H1 (cell line): ENCODE results near the gene PEX3. TPM values are rescaled to one million over a fixed set of nuclear protein-coding genes. Genes with fewer than 3 reads are reported as not detected.

Source experiments
- CTCF ChIA-PET: fragments of 300-600 bp; sonication (Branson Sonifier 250); formaldehyde crosslinking; loops from one replicate; lab custom pipeline; 2021; ENCODE audit not compliant: partially characterized antibody; lab: Charles Lee
- POLR2A ChIA-PET: fragments of 300-600 bp; sonication (Branson Sonifier 250); formaldehyde crosslinking; loops from one replicate; lab custom pipeline; 2021; ENCODE audit warnings: inconsistent platforms; ENCODE audit not compliant: partially characterized antibody; lab: Charles Lee
- DNase-seq, 2 experiments: peaks; one replicate each; pipeline versions ENCODE4 v3.0.0 to v3.0.0-alpha.2; 2010 to 2022; ENCODE audit warnings: low spot score in 2 of 2, low read depth in 1 of 2, mixed read lengths in 1 of 2
- FAIRE-seq: peaks from 2 replicates; lab custom pipeline; 2011; peaks lifted over from hg19 to GRCh38; lab: Jason Lieb, UNC
- H2AFZ ChIP-seq: 2 replicates; pipeline ENCODE4 v1.8.1; 2012; ENCODE audit warnings: low read length, inconsistent platforms
- H2AK5ac ChIP-seq: 2 replicates; pipeline ENCODE4 v1.6.1; 2013; ENCODE audit warnings: low read depth, low read length
- H2BK120ac ChIP-seq: replicated peaks from 2 replicates; pipeline ENCODE3; 2013; ENCODE audit warnings: low read depth, low read length, inconsistent platforms
- H2BK12ac ChIP-seq: 2 replicates; pipeline ENCODE4 v1.6.1; 2013; ENCODE audit warnings: low read depth, low read length
- H2BK15ac ChIP-seq: 2 replicates; pipeline ENCODE4 v1.6.1; 2013; ENCODE audit warnings: low read length
- H2BK20ac ChIP-seq: 2 replicates; pipeline ENCODE4 v1.6.1; 2013; ENCODE audit warnings: low read length
- H2BK5ac ChIP-seq: 2 replicates; pipeline ENCODE4 v1.6.1; 2013; ENCODE audit warnings: low read depth, low read length
- H3K14ac ChIP-seq: 2 replicates; pipeline ENCODE4 v1.6.1; 2013; ENCODE audit warnings: inconsistent platforms; ENCODE audit not compliant: insufficient read length
- H3K18ac ChIP-seq: 2 replicates; pipeline ENCODE4 v1.6.1; 2013; ENCODE audit warnings: low read length; ENCODE audit errors: extremely low read depth
- H3K23ac ChIP-seq: 2 replicates; pipeline ENCODE4 v1.6.1; 2013; ENCODE audit warnings: inconsistent platforms; ENCODE audit not compliant: insufficient read length
- H3K23me2 ChIP-seq: 2 replicates; pipeline ENCODE4 v1.6.1; 2013; ENCODE audit warnings: low read depth, low read length
- H3K27ac ChIP-seq: 2 replicates; pipeline ENCODE4 v1.6.1; 2011; ENCODE audit warnings: low read depth, low read length, inconsistent platforms
- H3K27me3 ChIP-seq, 4 experiments: replicated peaks in 1 of 4; 1 replicate in 1 of 4; 2 replicates in 3 of 4; pipeline versions ENCODE4 v1.6.1 to v1.8.1; 2011 to 2013; ENCODE audit warnings: low read length in 3 of 4, mild to moderate bottlenecking in 3 of 4, inconsistent platforms in 2 of 4, mixed read lengths in 2 of 4, moderate library complexity in 1 of 4; ENCODE audit not compliant: control insufficient read depth in 3 of 4, insufficient read depth in 3 of 4; ENCODE audit errors: extremely low read depth in 1 of 4
- H3K36me3 ChIP-seq, 4 experiments: 2 replicates each; pipeline versions ENCODE4 v1.6.1 to v1.8.1; 2011 to 2013; ENCODE audit warnings: mild to moderate bottlenecking in 4 of 4, low read length in 3 of 4, moderate library complexity in 2 of 4, control low read depth in 1 of 4, inconsistent platforms in 1 of 4; ENCODE audit not compliant: insufficient read depth in 4 of 4, control insufficient read depth in 2 of 4
- H3K4ac ChIP-seq: replicated peaks from 2 replicates; pipeline ENCODE3; 2013; ENCODE audit warnings: low read length, low read depth, mixed read lengths, inconsistent platforms; ENCODE audit not compliant: insufficient read length
- H3K4me1 ChIP-seq, 4 experiments: replicated peaks in 1 of 4; 1 replicate in 1 of 4; 2 replicates in 3 of 4; pipeline versions ENCODE4 v1.6.1 to v1.8.1; 2011 to 2013; ENCODE audit warnings: low read length in 3 of 4, inconsistent platforms in 2 of 4, mixed read lengths in 1 of 4; ENCODE audit not compliant: insufficient read depth in 4 of 4, control insufficient read depth in 3 of 4
- H3K4me2 ChIP-seq, 2 experiments: 2 replicates each; pipeline versions ENCODE4 v1.6.1 to v1.8.1; 2011 to 2013; ENCODE audit warnings: low read depth in 2 of 2, low read length in 2 of 2, control low read depth in 1 of 2, inconsistent platforms in 1 of 2, mild to moderate bottlenecking in 1 of 2; ENCODE audit not compliant: insufficient read depth in 1 of 2
- H3K4me3 ChIP-seq, 4 experiments: fragments of 200-600, 300-600 bp in 1 of 4; sonication (generic), shearing (Covaris generic), sonication (Bioruptor Twin) in 1 of 4; 2 replicates each; pipeline versions ENCODE4 v1.5.1 to v1.8.1; 2011 to 2016; ENCODE audit warnings: low read length in 4 of 4, low read depth in 3 of 4, control low read depth in 2 of 4, inconsistent platforms in 2 of 4, mild to moderate bottlenecking in 2 of 4, mixed read lengths in 1 of 4, moderate library complexity in 1 of 4; ENCODE audit not compliant: insufficient read depth in 2 of 4; ENCODE audit errors: extremely low read depth in 1 of 4
- H3K56ac ChIP-seq: replicated peaks from 2 replicates; pipeline ENCODE3; 2013; ENCODE audit warnings: low read depth, mild to moderate bottlenecking, mixed read lengths, low read length, inconsistent platforms; ENCODE audit not compliant: insufficient read length
- H3K79me1 ChIP-seq: 2 replicates; pipeline ENCODE4 v1.6.1; 2013; ENCODE audit warnings: low read depth, low read length, control low read depth
- H3K79me2 ChIP-seq, 2 experiments: 2 replicates each; pipeline versions ENCODE4 v1.6.1 to v1.8.1; 2012 to 2013; ENCODE audit warnings: low read length in 2 of 2, mild to moderate bottlenecking in 2 of 2, inconsistent platforms in 1 of 2; ENCODE audit not compliant: insufficient read depth in 2 of 2, control insufficient read depth in 1 of 2
- H3K9ac ChIP-seq, 4 experiments: replicated peaks in 1 of 4; 1 replicate in 1 of 4; 2 replicates in 3 of 4; pipeline versions ENCODE4 v1.6.1 to v1.8.1; 2011 to 2013; ENCODE audit warnings: low read depth in 3 of 4, low read length in 3 of 4, control low read depth in 2 of 4, mild to moderate bottlenecking in 2 of 4, moderate library complexity in 2 of 4, inconsistent platforms in 1 of 4; ENCODE audit errors: extremely low read depth in 1 of 4
- H3K9me3 ChIP-seq, 2 experiments: 2 replicates each; pipeline versions ENCODE4 v1.6.1 to v1.8.1; 2012 to 2013; ENCODE audit warnings: mild to moderate bottlenecking in 2 of 2, moderate library complexity in 2 of 2, control low read depth in 1 of 2, inconsistent platforms in 1 of 2, low read depth in 1 of 2, low read length in 1 of 2, mixed read lengths in 1 of 2; ENCODE audit not compliant: insufficient read depth in 2 of 2
- H4K20me1 ChIP-seq, 2 experiments: replicated peaks in 1 of 2; 2 replicates each; pipeline versions ENCODE3 to v1.8.1; 2011 to 2013; ENCODE audit warnings: inconsistent platforms in 2 of 2, low read length in 2 of 2, mild to moderate bottlenecking in 1 of 2; ENCODE audit not compliant: insufficient read depth in 2 of 2, control insufficient read depth in 1 of 2
- H4K5ac ChIP-seq: 2 replicates; pipeline ENCODE4 v1.6.1; 2013; ENCODE audit warnings: low read length, low read depth, mixed read lengths, inconsistent platforms; ENCODE audit not compliant: insufficient read length
- H4K8ac ChIP-seq: 2 replicates; pipeline ENCODE4 v1.8.0; 2013; ENCODE audit warnings: mild to moderate bottlenecking, moderate library complexity, low read length, inconsistent platforms; ENCODE audit not compliant: insufficient read depth; ENCODE audit errors: extremely low read depth
- H4K91ac ChIP-seq: replicated peaks from 2 replicates; pipeline ENCODE3; 2013; ENCODE audit warnings: low read length, mixed read lengths, inconsistent platforms; ENCODE audit not compliant: insufficient read length
- CEBPB ChIP-seq: IDR thresholded peaks from 2 replicates; pipeline ENCODE4 v1.6.1; 2012; ENCODE audit warnings: low read depth, low read length
- JUN ChIP-seq: IDR thresholded peaks from 2 replicates; pipeline ENCODE4 v1.6.1; 2011; ENCODE audit warnings: low read depth, mild to moderate bottlenecking, improper control_type of control experiment, low read length
- KDM1A ChIP-seq: fragments of 200-600, 300-600 bp; sonication (generic); IDR thresholded peaks from 2 replicates; pipeline ENCODE4 v1.7.1; 2016; ENCODE audit warnings: mild to moderate bottlenecking, low read length, borderline replicate concordance
- NANOG ChIP-seq: IDR thresholded peaks from 2 replicates; pipeline ENCODE4 v1.6.1; 2011; ENCODE audit warnings: low read length, low read depth, mild to moderate bottlenecking, inconsistent platforms; ENCODE audit not compliant: insufficient read depth, poor library complexity, severe bottlenecking
- PHF8 ChIP-seq: fragments of 200-600 bp; sonication (generic); conservative IDR thresholded peaks from 2 replicates; pipeline ENCODE4 v1.7.1; 2012; ENCODE audit warnings: low read depth, mild to moderate bottlenecking, inconsistent platforms, low read length, moderate library complexity
- POLR2A ChIP-seq, 2 experiments: IDR thresholded peaks; 1 replicate in 1 of 2; 2 replicates in 1 of 2; pipeline ENCODE4 v1.6.1; 2011; ENCODE audit warnings: low read depth in 2 of 2, low read length in 2 of 2, mild to moderate bottlenecking in 2 of 2; ENCODE audit errors: control extremely low read depth in 1 of 2
- SAP30 ChIP-seq: fragments of 300-600 bp; sonication (generic); IDR thresholded peaks from 2 replicates; pipeline ENCODE4 v1.7.1; 2012; ENCODE audit warnings: low read length, moderate library complexity, mild to moderate bottlenecking, inconsistent platforms; ENCODE audit not compliant: insufficient read depth, insufficient replicate concordance
- WGBS, 2 experiments: shearing (Covaris generic) in 1 of 2; methylation state at CpG; one replicate each; pipeline versions ENCODE4 v1.1.6 to v1.1.7; 2013 to 2015; ENCODE audit warnings: low lambda C conversion rate in 2 of 2, mixed read lengths in 2 of 2, inconsistent platforms in 1 of 2, low coverage in 1 of 2, missing lambda C conversion rate in 1 of 2; ENCODE audit not compliant: insufficient replicate concordance in 2 of 2, insufficient coverage in 1 of 2, insufficient read length in 1 of 2; ENCODE audit errors: extremely low coverage in 1 of 2, missing lambda C conversion rate in 1 of 2; 5-methylcytosine and 5-hydroxymethylcytosine counted together
- polyA plus RNA-seq, 7 experiments: library from polyadenylated mRNA; depleted of rRNA in 3 of 7; stranded (reverse) in 5 of 7; unstranded in 2 of 7; fragments of >200 nt in 5 of 7; fragments of 200-250 nt in 2 of 7; gene quantifications; 1 replicate in 5 of 7; 2 replicates in 1 of 7; 4 replicates in 1 of 7; pipeline versions ENCODE4 v1.2.1 to v1.2.3, GENCODE V29; 2011 to 2013; ENCODE audit warnings: missing spikeins in 2 of 7, mixed read lengths in 2 of 7
- total RNA-seq: library from RNA; stranded (reverse); fragmentation: NEBNext Ultra II Directional; extraction: Animal tissue kit (Norgen Biotek cat#: 25700); gene quantifications from 2 replicates; pipeline ENCODE4 v1.2.1, GENCODE V29; 2021

Gene PEX3
- total and polyA plus RNA-seq, 2 of the 8 experiments (the other 6 are each of a cell fraction or from before 2014, with no cell fraction given): 8.0 to 16.8 TPM

DNA sequence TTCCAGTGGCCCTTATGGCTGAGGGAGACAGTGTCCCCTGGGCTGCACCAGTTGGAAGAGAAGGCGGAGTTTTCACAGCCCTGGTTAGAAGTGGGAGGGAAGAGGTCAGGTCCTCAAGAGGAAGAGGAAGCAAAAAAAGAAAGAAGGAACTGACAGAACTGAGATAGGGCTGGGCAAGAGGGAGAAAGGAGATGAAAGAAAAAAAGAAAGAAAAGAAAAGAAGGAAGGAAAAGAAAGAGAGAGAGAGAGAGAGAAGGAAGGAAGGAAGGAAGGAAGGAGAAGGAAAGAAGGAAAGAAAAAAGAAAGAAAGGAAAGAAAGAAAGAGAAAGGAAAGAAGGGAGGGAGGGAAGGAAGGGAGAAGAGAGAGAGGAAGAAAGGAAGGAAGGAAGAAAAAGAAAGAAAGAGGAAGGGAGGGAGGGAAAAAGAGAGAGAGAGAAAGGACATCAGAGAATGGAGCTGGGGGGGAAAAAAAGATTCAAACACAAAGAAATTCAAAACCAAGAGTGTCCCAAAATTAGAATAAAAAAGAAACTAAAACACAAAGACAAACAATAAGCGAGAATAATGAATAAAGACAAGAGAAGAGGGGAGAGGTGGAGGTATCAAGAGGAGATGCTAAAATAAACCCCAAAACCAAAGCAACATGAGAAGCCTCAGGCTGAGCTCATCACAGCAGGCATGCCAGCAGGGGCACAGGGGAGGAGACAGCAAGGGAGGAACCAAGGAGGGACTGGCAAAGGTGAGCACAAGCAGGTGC lies 66.3 kb downstream of the PEX3 start:
- H4K5ac ChIP-seq: no peak overlapping the region
- H2BK12ac ChIP-seq: 0 out of 2 replicates have a peak overlapping the region, but pooled peaks have one; percentile 39
- peak overlapping the region; percentile 10 to 17; a peak in 1 of 4 replicates for H3K4me2 ChIP-seq
- H2BK120ac ChIP-seq: no peak overlapping the region
- no peak overlapping the region for H3K4ac ChIP-seq
- DNase-seq (no peak), FAIRE-seq (no peak)
- H2BK5ac ChIP-seq: no peak overlapping the region
- peaks cover 5 to 13% (median 6%) of the 10 kb centered on the region in 4 experiments for H3K4me1 ChIP-seq
- no peaks in the 10 kb centered on the region for H4K20me1 ChIP-seq
- H3K18ac ChIP-seq: 0 out of 2 replicates have a peak overlapping the region, but pooled peaks have one; percentile 62
- no peak overlapping the region for H3K27ac ChIP-seq
- H3K23ac ChIP-seq: no peak overlapping the region
- H2BK15ac ChIP-seq: no peak overlapping the region; the same call in 1 of the 2 replicates
- peaks cover 0 to 9% (median 5%) of the 10 kb centered on the region in 4 experiments; a peak in 3 of 7 replicates for H3K27me3 ChIP-seq
- no peaks in the 10 kb centered on the region for H3K79me2 ChIP-seq
- ChIA-PET POLR2A (interaction anchor here (0.5 to 1.2 kb wide), 2 partner anchors 8 to 19 kb away, joined by 3 to 4 read pairs; no protein-coding TSS in a partner anchor), CTCF (interaction anchor here (0.6 to 7.5 kb wide), 2 partner anchors 20 to 59 kb away, joined by 3 to 77 read pairs; no protein-coding TSS in a partner anchor)
- H2AK5ac ChIP-seq: peak overlapping the region; percentile 25; the same call in 1 of the 2 replicates
- H3K9me3 ChIP-seq: no peaks in the 10 kb centered on the region
- H2BK20ac ChIP-seq: no peak overlapping the region
- H3K79me1 ChIP-seq: no peaks in the 10 kb centered on the region
- no peak overlapping the region for H4K91ac ChIP-seq
- H4K8ac ChIP-seq: no peak overlapping the region
- no peak overlapping the region for H3K4me3 ChIP-seq
- no peak overlapping the region for H3K56ac ChIP-seq
- no peak overlapping the region for H3K14ac ChIP-seq
- no peaks in the 10 kb centered on the region for H3K23me2 ChIP-seq
- no peak overlapping the region for H2AFZ ChIP-seq
- H3K36me3 ChIP-seq: no peaks in the 10 kb centered on the region
- 17% methylated on average over 2 of the region's 2 CpGs; no CpG with 5 or more reads in 1 of the 2 experiments for WGBS, 2 experiments
- H3K9ac ChIP-seq: no peak overlapping the region
- TF ChIP-seq POLR2A (IDR thresholded peaks at IDR 0.05; ENCODE audit: control extremely low read depth in 1 of 2, low read depth in 2 of 2, low read length in 2 of 2): no peak
- TF ChIP-seq CEBPB: no peak
- no peak for TF ChIP-seq JUN
- TF ChIP-seq KDM1A: no peak
- TF ChIP-seq SAP30: no peak
- TF ChIP-seq PHF8: no peak
- TF ChIP-seq NANOG: no peak
